Stimulated activated CD8-positive, alpha-beta memory T cell treated with anti-CD3 and anti-CD28 coated beads, Interleukin-7, amount 100 ng/mL, for 24 hours (primary cell): Measurements from ENCODE around the gene BAK1.
"Not testable (repeated sequence)": the region's sequence is repeated elsewhere in the genome, so short reads cannot be mapped to it uniquely, and the experiment has no call there.

ENCODE experiments used
- DNase-seq: peaks from one replicate; pipeline ENCODE4 v3.0.0-alpha.2; 2020; ENCODE audit warnings: low read depth

Gene BAK1

DNA sequence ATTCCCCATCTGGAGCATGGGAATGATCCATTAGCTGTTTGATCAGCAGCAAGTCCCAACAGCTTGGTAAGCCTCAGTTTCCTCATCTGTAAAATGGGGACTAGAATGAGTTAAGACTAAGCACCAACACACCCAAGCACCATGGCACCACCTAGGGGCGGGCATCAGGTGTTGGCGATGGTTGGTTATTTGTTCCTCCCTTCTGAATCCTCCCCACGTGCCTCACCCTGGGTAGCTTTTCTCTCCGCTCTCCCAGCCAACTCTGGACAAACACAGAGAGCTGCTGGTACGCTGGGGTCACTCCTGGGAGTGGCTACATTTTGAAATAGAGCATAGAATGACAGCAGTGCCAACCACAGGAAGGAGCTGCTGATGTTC, 27.7 kb upstream of the BAK1 start:
- DNase-seq = no peak

DNA sequence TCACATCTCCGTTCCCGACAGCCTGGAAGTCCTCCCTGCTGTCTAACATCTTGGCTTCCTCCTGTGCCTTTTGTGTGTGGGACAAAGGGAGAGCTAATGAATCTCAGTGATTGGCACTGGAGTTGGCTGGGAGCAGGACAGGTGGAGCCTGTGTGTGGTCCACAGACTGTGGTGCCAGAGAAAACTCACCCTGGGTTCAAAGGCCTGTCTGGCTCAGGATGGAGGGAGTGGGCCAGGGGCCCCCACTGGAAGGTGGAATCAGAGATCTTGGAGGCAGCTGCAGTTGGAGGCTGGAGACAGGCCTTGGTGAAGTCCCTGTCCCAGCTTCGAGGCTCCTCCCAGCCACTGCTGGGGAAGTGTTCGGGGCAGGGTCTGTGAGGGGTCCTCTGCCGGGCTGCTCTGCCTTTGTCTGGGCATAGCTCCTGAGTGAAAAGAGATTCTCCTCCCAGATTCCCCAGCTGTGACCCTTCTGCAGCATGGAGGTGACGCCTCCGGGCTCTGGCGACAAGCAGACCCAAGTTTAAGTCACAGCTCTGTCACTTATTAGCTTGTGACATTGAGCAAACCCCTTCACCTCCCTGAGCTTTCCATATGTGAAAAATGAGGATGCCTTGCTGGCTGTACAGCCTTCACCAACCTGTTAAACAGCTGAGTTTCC, 27.2 kb upstream of the BAK1 start:
- no peak for DNase-seq

DNA sequence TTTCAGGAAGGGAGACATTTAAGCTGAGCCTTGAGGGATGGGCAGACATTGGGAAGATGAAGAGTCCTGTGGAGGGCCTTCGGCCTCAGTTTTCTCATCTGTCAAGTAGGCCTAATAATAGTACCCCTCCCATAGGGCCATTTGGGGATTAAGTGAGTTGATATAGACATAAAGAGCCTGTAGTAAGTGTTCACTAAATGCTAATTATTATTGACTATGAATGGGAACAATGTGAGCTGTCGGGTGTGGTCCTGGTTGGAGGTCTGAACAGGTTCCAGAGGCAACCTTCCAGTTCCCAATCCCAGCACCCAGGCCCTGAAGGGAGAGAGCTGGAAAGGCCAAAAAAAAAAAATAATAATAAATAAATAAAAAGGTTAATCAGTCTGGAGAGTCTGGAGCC, 26.6 kb upstream of the BAK1 start:
- no peak for DNase-seq

DNA sequence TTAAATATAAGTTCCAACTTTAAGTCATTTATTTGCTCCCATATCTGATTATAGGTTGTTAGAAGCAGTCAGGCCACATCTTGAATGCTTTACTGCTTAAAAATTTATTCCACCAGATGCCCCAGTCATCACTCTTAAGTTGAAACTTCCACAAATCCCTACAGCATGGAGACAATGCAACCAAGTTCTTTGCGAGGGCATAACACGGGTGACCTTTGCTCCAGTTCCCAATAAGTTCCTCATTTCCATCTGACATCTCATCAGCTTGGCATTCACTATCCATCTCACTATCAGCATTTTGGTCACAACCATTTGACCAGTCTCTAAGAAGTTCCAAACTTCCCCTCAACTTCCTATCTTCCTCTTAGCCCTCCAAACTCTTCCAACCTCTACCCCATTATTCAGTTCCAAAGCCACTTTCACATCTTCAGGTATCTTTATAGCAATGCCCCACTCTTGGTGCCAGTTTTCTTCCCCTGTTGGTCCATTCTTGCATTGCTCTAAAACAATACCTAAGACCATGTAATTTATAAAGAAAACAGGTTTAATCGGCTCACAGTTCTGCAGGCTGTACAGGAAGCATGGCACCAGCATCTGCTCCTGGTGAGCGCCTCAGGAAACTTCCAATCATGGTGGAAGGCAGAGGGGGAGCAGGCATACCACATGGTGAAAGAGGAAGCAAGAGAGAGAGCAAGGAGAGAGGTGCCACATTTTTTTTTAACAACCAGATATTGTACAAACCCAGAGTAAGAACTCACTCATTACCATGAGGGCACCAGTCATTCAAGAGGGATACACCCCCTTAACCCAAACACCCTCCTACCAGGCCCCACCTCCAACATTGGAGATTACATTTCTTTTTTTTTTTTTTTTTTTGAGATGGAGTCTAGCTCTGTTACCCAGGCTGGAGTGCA, 25.1 kb upstream of the BAK1 start:
- no peak for DNase-seq

DNA sequence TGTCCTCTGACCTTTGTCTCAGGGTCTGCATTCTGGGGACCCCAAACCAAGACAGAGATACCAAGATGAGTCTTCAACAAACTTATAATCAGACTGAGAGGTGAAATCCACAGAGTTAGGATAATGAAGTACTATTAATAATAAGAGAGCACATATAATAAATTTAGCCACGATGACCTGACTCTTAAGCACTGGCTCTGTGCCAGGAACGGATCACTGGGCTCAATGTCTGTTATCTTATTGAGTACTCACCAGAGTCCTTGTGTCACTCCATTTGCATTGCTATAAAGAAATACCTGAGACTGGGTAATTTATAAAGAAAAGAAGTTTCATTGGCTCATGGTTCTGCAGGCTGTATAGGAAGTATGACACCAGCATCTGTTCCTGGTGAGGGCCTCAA, 22.1 kb upstream of the BAK1 start:
- DNase-seq = no peak

DNA sequence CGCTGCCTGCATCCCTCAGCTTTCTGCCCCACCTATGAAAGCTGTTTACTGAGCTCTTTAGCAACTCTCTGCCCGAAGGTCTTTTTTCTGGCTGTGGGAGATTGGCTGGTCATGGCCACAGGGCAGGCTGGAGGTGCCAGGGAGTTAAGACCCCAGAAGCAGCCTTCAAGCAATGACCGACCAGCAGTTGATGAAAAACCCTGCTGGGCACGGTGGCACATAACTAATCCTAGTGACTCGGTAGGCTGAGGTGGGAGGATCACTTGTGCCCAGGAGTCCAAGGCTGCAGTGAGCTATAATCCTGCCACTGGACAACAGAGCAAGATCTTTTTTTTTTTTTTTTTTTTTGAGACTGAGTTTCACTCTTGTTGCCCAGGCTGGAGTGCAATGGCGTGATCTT, 20.7 kb upstream of the BAK1 start:
- DNase-seq = no peak

DNA sequence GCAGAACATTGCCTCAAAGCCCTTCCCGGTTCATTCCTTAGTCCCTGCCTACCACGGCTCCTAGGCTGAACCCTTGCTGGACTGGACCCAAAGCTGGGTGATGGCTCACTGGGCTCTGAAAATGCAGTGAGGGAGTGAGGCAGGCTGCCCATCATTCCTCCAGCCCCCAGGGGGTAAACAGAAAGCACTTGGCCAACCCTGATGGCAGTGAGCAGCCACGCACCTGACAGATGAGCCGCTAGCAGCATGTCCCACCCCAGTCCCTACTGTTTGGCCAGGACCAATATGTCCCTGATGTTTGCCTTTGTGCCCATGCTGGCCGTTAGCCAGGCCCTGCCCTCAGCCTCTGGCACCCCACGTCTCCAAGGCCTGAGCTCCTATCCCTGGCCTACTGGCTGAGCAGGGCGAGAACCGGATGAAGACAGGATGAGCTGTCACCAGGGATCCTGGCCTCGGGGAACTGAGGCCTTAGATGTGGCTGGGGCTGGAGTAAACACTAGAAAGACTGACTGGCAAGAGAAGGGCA, 19.4 kb upstream of the BAK1 start:
- DNase-seq = no peak

DNA sequence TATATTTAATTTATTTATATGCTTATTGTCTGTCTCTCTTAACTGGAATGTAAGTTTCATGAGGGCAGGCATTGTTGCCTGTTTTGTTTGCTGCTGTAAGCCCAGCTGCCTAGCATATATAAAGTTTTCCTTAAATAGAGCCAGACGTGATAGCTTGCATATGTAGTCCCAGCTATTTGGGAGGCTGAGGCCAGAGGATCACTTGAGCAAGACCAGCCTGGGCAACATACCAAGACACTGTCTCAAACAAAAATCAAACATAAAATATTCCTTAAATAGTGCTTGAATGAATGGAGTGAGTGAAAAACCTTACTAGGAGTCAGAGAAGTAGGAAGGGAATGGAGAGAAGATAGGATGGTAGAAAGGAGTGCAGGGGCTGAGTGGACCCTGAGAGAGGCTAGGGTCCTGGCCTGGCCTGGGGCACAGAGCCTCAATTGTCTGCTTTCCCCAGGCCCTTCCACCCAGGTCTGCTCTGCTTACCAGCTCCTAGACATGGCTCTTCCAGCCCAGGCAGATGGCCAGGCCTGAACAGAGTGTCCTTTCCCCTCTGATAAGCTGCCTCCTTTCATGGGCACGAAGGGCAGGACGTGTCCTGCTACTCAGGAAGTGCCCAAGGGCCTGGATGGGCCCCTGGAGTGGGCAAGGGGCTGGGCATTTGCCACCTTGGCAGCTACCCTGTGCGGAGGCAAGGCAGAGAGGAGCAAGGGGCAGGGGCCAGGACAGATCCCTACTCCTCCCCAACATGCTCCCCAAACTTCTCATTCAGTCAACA, 17.7 kb upstream of the BAK1 start:
- no peak for DNase-seq

DNA sequence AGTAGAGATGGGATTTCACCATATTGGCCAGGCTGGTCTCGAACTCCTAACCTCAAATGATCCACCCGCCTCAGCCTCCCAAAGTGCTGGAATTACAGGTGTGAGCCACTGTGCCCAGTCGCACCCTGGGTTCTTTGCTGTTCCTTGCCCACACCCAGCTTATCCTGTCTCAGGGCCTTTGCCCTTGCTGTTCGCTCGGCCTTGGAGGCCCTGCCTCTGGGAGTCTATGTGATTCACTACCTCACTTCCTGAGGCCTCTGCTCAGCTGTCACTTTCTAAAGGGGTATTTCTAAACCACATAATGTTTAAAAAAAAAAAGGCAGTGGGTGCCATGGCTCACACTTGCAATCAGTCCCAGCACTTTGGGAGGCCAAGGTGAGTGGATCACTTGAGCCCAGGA, 16.8 kb upstream of the BAK1 start:
- not testable (repeated sequence) for DNase-seq

DNA sequence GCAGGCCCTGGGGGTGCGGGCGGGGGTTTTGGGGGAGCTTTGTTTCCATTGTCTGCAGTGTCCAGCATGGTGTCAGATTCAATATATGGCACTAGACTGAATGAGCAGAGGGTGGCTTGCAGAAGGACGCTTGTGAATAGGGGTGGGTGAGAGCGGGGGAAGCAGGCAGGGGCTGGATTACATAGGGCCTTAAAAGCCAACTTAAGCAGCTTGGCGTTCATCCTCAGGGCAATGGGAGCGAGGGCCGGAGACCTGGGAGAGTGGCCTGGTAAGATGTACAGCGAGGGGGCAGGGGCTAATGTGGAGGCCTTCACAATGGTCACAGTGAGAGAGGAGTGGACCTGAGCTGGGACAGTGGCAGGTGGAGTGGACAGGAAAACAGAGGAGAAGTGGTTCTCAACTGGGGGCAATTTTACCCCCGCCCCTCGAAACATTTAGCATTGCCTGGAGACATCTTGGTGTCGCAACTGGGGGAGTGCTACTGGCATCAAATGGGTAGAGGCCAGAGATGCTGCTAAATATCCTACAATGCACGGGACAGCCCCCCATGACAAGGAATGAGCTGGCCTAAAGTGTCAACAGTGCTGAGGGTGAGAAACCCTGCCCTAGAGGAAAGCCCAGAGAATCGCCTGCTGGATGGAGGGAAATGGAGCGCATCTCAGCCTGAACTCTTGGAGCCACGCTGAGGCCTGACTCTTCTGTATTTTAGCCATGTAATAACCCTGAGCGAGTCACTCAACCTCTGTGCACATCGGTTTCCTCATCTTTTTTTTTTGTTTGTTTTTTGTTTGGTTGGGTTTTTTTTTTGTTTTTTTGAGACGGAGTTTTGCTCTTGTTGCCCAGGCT, 15.1 kb upstream of the BAK1 start:
- no peak for DNase-seq

DNA sequence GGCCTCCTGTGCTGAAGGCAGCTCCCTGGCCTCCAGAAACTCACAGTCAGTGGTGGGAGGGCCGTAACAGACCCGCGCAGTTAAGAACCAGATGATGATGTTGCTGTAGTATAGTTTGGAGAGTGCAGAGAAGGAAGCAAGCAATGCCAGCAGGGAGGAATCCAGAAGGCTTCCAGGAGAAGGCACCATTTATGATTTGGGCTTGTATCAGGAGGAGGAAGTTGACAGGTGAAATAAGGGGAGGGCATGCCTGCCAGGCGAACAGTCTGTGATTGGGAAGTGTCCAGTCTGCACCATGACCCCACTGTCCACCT, 13.3 kb upstream of the BAK1 start:
- DNase-seq = no peak

DNA sequence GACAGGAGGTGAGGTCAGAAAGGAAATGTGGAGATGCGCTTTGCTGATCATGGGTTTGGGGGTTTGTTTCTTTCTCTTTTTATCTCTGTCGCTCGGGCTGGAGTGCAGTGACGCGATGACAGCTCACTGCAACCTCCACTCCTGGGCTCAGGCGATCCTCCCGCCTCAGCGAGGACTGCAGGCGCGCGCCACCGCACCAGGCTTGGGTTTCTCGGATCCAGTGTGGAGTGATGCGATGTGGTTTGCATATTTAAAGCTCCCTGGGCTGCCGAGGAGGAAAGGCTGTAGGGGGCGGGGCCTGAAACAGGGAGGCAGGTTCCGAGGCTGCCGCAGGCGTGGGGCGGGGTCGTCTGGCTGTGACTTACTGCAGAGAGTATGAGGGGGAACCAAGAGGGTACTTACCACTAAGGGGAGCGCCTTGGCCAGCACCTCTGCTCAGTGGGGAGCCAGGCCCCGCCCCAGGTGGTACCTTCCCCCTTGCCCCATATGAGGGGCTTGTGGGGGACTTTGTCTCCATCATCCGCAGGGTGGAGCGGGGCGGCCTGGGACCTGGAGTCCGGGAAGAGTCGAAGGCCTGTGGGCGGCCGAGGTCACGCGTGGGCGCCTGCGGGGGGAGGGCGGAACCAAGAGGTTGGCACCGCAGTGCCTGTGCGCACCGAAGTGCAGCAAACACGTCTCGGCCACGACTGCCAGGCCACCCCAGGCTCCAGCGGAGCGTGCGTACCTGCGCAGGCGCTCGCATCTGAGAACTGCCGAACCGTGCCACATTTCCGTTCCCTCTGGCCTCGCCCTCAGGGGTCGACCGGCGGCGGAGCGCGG, 12.7 kb upstream of the BAK1 start:
- no peak for DNase-seq

DNA sequence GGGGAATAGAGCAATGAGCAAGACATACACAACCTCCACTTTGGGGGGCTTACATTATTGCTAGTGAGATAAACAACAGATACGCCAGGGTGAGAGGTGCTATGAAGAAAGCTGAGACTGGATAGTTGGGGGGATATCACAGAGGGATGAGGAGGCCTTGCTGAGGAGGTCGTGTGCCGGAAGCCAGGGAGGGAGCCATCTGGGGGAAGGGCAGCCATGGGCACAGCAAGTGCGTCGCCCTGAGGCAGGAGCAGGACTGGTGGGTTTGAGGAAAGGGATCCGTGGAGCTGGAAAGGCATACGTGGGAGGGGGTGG, 12.2 kb upstream of the BAK1 start:
- no peak for DNase-seq

DNA sequence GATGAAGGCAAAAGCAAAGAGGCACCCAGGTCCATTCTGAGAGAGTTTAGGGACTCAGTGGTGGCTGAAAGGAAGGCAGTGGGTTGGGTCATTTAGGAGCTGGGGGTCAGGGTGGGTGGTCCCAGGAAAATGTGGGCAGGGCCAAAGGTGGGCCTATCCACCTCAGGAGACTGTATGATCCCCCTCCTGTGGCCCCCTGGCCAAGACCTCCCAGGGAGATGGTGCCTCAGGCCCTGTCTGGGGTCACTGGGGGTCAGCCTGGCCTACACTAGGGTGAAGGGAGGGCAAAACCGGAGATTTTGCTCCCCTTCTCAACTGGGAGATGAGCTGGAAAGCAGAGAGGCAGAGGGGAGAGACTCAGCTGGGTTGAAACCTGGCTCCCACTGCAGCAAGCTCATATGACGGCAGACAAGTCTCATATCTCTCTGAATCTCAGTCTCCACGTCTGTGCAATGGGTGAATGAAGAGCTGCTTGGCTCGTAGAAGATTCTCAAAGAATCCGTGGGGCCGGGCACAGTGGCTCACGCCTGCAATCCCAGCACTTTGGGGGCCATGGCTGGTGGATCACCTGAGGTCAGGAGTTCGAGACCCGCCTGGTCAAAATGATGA, 11.5 kb upstream of the BAK1 start:
- no peak for DNase-seq

DNA sequence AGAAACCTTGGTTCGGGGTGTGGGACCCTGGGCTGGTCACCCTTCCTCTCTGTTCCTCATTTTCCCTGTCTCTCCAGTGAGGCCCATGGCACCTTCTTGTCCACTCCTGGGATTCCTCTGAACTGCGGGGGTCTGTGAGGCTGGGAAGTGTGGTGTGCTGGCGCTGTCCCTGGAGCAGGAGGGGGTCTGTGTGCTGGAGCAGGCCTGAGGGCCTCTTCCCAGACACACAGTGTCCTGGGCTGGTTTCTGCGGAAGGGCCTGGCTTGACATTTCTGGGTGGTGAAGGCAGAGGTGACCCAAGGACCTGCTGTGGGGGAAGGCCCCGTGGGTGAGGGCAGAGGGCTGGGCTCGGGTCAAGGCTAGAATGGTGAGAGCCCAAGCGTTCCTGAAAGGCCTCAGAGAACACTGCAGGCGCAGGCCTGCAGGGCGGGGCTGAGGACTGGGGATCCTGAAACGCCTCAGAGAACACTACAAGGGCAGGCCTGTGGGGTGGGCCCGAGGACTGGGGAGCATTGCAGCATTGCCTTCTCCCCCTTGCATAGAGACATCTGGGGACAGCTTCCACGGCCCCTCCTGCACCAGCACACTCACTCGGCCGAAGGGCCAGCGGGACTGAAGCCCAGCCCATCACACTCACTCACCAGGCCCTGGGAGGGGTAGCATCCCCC, 10.6 kb upstream of the BAK1 start:
- no peak for DNase-seq

DNA sequence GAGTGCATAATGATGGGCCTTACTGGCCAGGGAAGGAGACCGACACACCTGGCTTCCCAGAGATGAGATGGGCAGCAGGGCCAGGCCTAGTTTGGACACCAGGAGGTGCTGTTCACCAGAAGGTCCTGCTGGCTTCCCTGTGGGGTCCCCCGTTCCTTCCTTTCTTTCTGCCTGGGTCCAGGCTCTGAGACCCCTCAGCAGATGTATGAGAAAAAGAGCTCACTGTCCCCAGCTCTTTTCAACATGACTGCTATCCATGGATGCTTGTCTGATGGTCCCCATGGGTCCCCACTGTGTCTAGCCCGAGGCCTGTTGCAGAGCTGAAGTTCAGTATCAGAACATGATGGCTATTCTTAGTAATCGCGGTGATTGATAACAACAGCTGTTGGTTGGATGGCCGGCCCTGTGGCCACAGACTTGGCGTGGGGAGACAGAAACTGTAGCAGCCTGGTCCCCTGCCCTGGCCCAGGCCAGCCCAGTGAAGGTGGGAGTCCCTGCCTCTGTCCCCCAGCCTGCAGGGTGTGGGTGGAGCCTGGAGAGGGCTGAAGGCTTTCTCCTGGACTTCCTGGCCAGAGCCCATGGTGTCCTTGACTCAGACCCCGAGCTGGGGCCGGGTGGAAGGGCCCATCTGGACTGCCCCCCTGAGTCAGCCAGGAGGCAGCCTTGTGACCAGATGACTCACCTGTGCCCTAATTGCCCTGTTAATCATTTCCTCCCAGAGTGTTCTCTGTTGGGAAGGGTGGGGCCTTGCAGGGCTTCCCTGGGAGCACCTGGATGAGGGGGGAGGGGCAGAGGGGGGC, 9.9 kb upstream of the BAK1 start:
- no peak for DNase-seq

DNA sequence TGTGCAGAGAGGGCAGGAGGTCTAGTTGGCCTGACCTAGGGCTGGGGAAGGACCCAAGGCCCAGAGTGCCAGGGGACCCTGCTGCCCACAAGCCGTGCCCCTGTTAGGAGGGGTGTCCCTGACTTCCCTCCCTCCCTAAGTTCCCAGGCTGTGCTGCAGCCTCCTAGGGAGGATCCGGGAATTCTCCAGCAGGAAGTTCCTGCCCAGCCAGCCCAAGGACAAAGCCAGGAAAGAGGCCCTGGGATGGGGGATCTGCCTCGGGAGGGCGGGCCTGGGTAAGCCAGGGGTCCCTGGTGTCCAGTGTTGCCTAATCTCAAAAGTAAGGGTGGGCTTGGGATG, 9.3 kb upstream of the BAK1 start:
- DNase-seq = no peak

DNA sequence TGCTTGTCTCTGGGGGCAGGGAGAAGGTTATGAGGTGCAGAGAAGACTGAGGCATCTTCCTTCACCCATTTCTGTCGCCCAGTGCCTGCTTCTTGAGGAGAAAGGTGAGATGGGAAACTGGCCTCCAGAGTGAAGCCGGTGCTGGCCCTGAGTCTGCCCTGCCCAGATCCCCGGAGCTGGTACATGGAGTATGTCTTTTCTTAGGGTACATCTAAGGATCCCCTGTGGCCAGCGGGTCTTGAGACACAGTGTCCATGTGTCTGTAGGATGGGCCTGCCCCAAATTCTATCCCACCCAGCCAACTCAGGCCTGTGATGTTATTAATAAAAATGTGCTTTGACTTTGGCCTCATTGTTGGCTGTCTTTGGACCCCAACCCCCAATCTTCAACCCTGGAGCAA, 8.8 kb upstream of the BAK1 start:
- no peak for DNase-seq

DNA sequence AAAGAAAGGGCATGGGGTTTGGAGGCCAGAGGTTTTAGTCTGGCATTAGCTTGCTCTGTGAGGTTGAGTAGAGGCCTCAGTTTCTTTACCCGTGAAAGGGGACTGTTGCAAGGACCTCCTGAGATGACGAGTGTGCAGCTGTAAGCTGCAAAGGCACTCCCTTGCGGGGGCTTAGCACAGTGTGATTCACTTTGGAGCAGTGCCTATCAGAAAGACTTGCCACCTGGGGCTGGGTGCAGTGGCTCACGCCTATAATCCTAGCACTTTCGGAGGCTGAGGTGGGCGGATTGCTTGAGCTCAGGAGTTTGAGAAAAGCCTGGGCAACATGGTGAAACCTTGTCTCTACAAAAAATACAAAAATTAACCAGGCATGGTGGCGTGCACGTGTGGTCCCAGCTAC, 7.5 kb upstream of the BAK1 start:
- no peak for DNase-seq
